Measurements from ENCODE around the gene LARP4B. TPM values are rescaled to one million over a fixed set of nuclear protein-coding genes. Genes with fewer than 3 reads are reported as not detected.

Gene LARP4B
- total RNA-seq, 4 donors from 2014 or later = 37.2 to 103 (median 54.7) TPM

DNA sequence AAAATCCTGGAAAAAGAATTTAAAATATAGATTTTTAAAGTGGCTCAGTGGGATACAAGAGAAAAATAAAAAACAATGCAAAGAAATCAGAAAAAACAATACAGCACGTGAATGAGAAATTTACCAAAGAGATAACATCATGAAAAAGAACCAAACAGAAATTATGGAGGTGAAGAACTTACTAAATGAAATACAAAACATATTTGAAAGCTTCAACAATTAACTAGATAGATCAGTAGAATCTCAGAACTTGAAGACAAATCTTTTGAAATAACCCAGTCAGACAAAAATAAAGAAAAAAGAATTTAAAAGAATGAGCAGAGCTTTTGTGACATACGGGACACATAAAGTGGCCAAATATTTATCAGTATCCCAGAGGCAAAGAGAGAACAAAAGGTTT, 170.9 kb downstream of the LARP4B start:
- TF ChIP-seq, protein P1, sequence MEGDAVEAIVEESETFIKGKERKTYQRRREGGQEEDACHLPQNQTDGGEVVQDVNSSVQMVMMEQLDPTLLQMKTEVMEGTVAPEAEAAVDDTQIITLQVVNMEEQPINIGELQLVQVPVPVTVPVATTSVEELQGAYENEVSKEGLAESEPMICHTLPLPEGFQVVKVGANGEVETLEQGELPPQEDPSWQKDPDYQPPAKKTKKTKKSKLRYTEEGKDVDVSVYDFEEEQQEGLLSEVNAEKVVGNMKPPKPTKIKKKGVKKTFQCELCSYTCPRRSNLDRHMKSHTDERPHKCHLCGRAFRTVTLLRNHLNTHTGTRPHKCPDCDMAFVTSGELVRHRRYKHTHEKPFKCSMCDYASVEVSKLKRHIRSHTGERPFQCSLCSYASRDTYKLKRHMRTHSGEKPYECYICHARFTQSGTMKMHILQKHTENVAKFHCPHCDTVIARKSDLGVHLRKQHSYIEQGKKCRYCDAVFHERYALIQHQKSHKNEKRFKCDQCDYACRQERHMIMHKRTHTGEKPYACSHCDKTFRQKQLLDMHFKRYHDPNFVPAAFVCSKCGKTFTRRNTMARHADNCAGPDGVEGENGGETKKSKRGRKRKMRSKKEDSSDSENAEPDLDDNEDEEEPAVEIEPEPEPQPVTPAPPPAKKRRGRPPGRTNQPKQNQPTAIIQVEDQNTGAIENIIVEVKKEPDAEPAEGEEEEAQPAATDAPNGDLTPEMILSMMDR (IDR thresholded peaks at IDR 0.05) = no peak
- no peak for DNase-seq (ENCODE audit: low spot score)
- ATAC-seq (ENCODE audit: low FRiP score) = no peak

- no peak for DNase-seq (ENCODE audit: low spot score)
- TF ChIP-seq, protein P1 (IDR thresholded peaks at IDR 0.05) = no peak
- no peak for ATAC-seq (ENCODE audit: low FRiP score)
These were observed 171.5 kb downstream of the LARP4B start for GRCh38 chr10:759898-760477.

Other genes starting within 250 kb of the LARP4B start
- gene DIP2C, start 242.0 kb downstream of the LARP4B start, total RNA-seq = 10 to 100 TPM; 19.7 to 56.5 (median 31.1) TPM
- gene GTPBP4, start 56.7 kb upstream of the LARP4B start, total RNA-seq = 100 to 1,000 TPM in 1 of 4 donors, 10 to 100 TPM in 3; 28.9 to 104 (median 40.0) TPM
- gene IDI2, start 94.2 kb upstream of the LARP4B start, total RNA-seq = not detected
- 10 to 100 TPM; 29.8 to 67.5 (median 60.4) TPM for gene IDI1, start 117.4 kb upstream of the LARP4B start, total RNA-seq
- gene WDR37, start 124.7 kb upstream of the LARP4B start, total RNA-seq = 10 to 100 TPM; 11.4 to 30.3 (median 17.4) TPM